Natural killer cell (primary cell): Measurements from ENCODE around the gene CAST. TPM values are rescaled to one million over a fixed set of nuclear protein-coding genes. Genes with fewer than 3 reads are reported as not detected.
"Not testable (repeated sequence)": the region's sequence is repeated elsewhere in the genome, so short reads cannot be mapped to it uniquely, and the experiment has no call there.

ENCODE experiments used
- ATAC-seq, 3 donors: fragments of 150-1000 bp in 2 of 3; fragments of 200-7000 bp in 1 of 3; cut with Tn5 transposase; 1 replicate in 1 of 3; 2 replicates in 2 of 3; pipeline ENCODE4 v1.10.0; 2021; ENCODE audit warnings: mild to moderate bottlenecking in 2 of 3, moderate library complexity in 2 of 3
- DNase-seq, 2 donors: peaks; one replicate each; pipeline versions ENCODE4 v3.0.0 to v3.0.0-alpha.2; 2013 to 2021; ENCODE audit warnings: mixed read lengths in 1 of 2
- H3K27ac ChIP-seq: one replicate; pipeline ENCODE4 v1.5.1; 2013; ENCODE audit warnings: mild to moderate bottlenecking, low read length
- H3K27me3 ChIP-seq: one replicate; pipeline ENCODE4 v1.6.1; 2013; ENCODE audit warnings: low read length; ENCODE audit not compliant: control insufficient read depth, insufficient read depth
- H3K36me3 ChIP-seq: one replicate; pipeline ENCODE4 v1.6.1; 2013; ENCODE audit warnings: low read length; ENCODE audit not compliant: control insufficient read depth, insufficient read depth
- H3K4me1 ChIP-seq: one replicate; pipeline ENCODE4 v1.6.1; 2013; ENCODE audit warnings: low read length; ENCODE audit not compliant: control insufficient read depth, insufficient read depth
- H3K4me3 ChIP-seq: one replicate; pipeline ENCODE4 v1.5.1; 2013; ENCODE audit warnings: low read length
- H3K9me3 ChIP-seq: one replicate; pipeline ENCODE4 v1.6.1; 2013; ENCODE audit warnings: low read length; ENCODE audit not compliant: control insufficient read depth, insufficient read depth
- H3K27ac Mint-ChIP-seq, 2 donors: one replicate each; pipeline ENCODE4 v1.8.0; 2022; ENCODE audit warnings: mild to moderate bottlenecking in 2 of 2, mixed read lengths in 2 of 2, moderate library complexity in 1 of 2
- H3K27me3 Mint-ChIP-seq, 2 donors: one replicate each; pipeline ENCODE4 v1.8.0; 2022; ENCODE audit warnings: low read depth in 2 of 2, mixed read lengths in 2 of 2
- H3K36me3 Mint-ChIP-seq: one replicate; pipeline ENCODE4 v1.8.0; 2022; ENCODE audit warnings: mixed read lengths
- H3K4me1 Mint-ChIP-seq, 2 donors: one replicate each; pipeline ENCODE4 v1.8.0; 2022; ENCODE audit warnings: mixed read lengths in 2 of 2
- H3K4me3 Mint-ChIP-seq: one replicate; pipeline ENCODE4 v1.8.0; 2022; ENCODE audit warnings: mild to moderate bottlenecking, moderate library complexity, mixed read lengths
- H3K9me3 Mint-ChIP-seq, 2 donors: one replicate each; pipeline ENCODE4 v1.8.0; 2022; ENCODE audit warnings: mixed read lengths in 2 of 2
- WGBS: methylation state at CpG from one replicate; pipeline ENCODE4 v1.1.7; 2013; ENCODE audit warnings: missing lambda C conversion rate; ENCODE audit not compliant: insufficient coverage; 5-methylcytosine and 5-hydroxymethylcytosine counted together
- intact Hi-C: fragments of 100-400 bp; cut with micrococcal nuclease; formaldehyde crosslinking; loops from one replicate; pipeline ENCODE4 v1.14.2; 2022
- total RNA-seq, 4 donors: library from RNA; stranded (reverse); fragments of 120-200 nt in 1 of 4; gene quantifications; one replicate each; pipeline versions ENCODE4 v1.2.3 to v1.2.4, GENCODE V29; 2013 to 2022
- TF ChIP-seq, protein P1 (sequence below): fragments of 200-600 bp; IDR thresholded peaks from one replicate; pipeline ENCODE4 v1.8.0; 2022; ENCODE audit warnings: antibody characterized with exemption

CAST gene
- total RNA-seq, 3 donors from 2014 or later (not counting 1 experiment from before 2014, with no cell fraction given) = 364 to 414 (median 376) TPM

DNA sequence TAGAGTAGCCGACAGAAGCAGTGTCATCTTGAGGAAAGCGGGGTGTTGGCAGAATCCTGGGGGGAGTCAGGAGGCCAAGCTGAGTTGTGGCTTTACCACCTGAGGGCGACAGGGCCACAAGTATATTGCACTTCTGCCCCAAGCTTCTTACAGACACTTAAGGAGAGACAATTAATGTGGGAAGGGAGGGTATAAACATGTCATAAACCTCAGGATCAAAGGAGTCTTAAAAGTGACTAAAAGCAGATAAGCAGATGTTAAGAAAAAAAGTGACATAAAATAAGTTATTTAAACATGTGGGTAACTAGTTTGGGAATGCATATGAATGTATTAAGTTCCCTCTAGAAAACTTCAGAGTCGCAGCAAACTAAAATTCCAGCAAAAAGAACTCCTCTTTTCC is 81.6 kb downstream of the CAST start:
- intact Hi-C loops = no loop called here
- Mint-ChIP-seq H3K9me3 (no peaks in the 10 kb centered on the region), H3K4me3 (no peak overlapping the region), H3K36me3 (peaks cover 42% of the 10 kb centered on the region), H3K4me1 (peaks cover 0 to 4% of the 10 kb centered on the region in 2 donors), H3K27me3 (no peaks in the 10 kb centered on the region), H3K27ac (peak overlapping the region; percentile 77 to 81)
- 100% methylated on average over 2 of the region's 4 CpGs for WGBS
- TF ChIP-seq, protein P1, sequence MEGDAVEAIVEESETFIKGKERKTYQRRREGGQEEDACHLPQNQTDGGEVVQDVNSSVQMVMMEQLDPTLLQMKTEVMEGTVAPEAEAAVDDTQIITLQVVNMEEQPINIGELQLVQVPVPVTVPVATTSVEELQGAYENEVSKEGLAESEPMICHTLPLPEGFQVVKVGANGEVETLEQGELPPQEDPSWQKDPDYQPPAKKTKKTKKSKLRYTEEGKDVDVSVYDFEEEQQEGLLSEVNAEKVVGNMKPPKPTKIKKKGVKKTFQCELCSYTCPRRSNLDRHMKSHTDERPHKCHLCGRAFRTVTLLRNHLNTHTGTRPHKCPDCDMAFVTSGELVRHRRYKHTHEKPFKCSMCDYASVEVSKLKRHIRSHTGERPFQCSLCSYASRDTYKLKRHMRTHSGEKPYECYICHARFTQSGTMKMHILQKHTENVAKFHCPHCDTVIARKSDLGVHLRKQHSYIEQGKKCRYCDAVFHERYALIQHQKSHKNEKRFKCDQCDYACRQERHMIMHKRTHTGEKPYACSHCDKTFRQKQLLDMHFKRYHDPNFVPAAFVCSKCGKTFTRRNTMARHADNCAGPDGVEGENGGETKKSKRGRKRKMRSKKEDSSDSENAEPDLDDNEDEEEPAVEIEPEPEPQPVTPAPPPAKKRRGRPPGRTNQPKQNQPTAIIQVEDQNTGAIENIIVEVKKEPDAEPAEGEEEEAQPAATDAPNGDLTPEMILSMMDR = no peak
- DNase-seq (no peak), ATAC-seq (no peak)
- Histone ChIP-seq H3K27me3 (no peaks in the 10 kb centered on the region), H3K4me1 (no peaks in the 10 kb centered on the region), H3K27ac (no peak overlapping the region), H3K4me3 (no peak overlapping the region), H3K36me3 (peaks cover 98% of the 10 kb centered on the region), H3K9me3 (no peaks in the 10 kb centered on the region)

DNA sequence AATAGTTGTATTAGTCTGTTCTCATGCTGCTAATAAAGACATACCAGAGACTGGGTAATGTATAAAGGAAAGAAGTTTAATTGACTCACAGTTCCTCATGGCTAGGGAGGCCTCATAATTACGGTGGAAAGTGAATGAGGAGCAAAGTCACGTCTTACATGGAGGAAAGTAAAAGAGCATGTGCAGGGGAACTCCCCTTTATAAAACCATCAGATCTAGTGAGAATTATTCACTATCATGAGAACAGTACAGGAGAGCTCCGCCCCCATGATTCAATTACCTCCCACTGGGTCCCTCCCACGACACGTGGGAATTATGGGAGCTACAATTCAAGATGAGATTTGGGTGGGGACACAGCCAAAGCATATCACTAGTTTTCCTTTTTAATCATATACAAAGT is 82.0 kb downstream of the CAST start:
- H3K27ac ChIP-seq, H3K27me3 ChIP-seq, H3K9me3 Mint-ChIP-seq, H3K4me3 ChIP-seq, intact Hi-C loops, ATAC-seq, H3K4me3 Mint-ChIP-seq, H3K4me1 Mint-ChIP-seq, DNase-seq, H3K4me1 ChIP-seq, H3K9me3 ChIP-seq, H3K27me3 Mint-ChIP-seq: not testable (repeated sequence)
- peak overlapping the region; percentile 77 to 81 for H3K27ac Mint-ChIP-seq
- peaks cover 46% of the 10 kb centered on the region for H3K36me3 Mint-ChIP-seq
- peaks cover 98% of the 10 kb centered on the region for H3K36me3 ChIP-seq
- WGBS = 100% methylated on average over 1 of the region's 5 CpGs

DNA sequence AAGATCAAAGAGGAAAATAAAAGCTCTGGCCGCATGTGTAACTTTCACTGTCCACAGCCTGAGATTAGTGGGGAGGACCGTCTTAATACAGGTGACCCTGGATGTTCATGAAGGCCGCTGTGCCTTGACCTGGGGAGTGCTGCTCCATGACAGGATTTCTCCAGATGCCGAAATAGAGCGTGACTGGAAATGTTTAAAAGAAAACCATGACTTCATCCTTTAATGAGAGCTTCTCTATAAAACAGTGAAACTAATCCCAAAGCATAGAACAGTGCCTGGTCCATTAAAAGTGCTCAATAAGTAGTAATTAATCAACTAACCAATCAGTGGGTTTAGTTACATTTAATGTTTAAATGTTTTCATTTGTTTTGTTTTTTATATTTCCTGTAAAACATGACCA is 82.8 kb downstream of the CAST start:
- no peaks in the 10 kb centered on the region for H3K4me1 ChIP-seq

DNA sequence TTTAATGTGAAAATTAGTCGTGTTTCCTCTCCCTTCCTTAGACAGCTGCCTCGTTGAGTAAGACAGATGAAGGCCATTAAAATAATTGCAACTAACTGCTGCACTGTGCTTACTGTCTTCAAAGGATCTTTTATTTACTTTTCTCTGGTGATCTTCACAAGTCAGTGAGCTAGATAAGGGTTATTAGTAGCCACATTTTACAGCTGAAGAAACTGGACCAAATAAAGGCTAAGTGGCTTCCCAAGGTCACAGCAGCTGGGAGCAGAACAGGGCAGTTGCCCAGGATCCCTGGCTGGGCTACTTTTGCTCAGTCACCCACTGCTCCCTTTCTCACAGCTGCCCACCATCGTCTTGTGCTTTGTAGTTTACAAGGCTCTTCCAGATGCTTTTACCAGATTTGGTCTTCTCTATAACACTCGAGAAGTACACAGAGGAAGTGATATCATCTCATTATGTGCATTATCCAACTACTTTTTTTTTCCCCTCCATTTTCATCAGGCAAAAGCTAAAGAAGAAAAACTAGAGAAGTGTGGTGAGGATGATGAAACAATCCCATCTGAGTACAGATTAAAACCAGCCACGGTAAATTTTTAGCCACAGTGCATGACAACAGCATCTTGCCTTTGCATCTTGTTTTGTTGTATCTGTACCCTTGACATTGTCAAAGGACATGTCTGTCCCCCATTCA is 83.8 kb downstream of the CAST start:
- H3K27ac ChIP-seq = no peak overlapping the region
- TF ChIP-seq, protein P1 = no peak
- no peak for ATAC-seq
- no peak overlapping the region for H3K4me3 ChIP-seq
- H3K4me3 Mint-ChIP-seq = no peak overlapping the region
- H3K27ac Mint-ChIP-seq = peak overlapping the region; percentile 35 to 81
- H3K4me1 ChIP-seq = no peaks in the 10 kb centered on the region
- no peak for DNase-seq
- WGBS = 80% methylated on average over 5 of the region's 5 CpGs
- peaks cover 99% of the 10 kb centered on the region for H3K36me3 ChIP-seq
- H3K27me3 ChIP-seq = no peaks in the 10 kb centered on the region
- H3K9me3 ChIP-seq = no peaks in the 10 kb centered on the region
- H3K9me3 Mint-ChIP-seq = no peaks in the 10 kb centered on the region
- peaks cover 3 to 4% of the 10 kb centered on the region in 2 donors for H3K4me1 Mint-ChIP-seq
- peaks cover 46% of the 10 kb centered on the region for H3K36me3 Mint-ChIP-seq
- intact Hi-C loops = no loop called here
- no peaks in the 10 kb centered on the region for H3K27me3 Mint-ChIP-seq

More for the DNA sequence above, 82.8 kb downstream of the CAST start:
- ATAC-seq (no peak), DNase-seq (no peak)
- intact Hi-C loops = no loop called here
- Mint-ChIP-seq H3K36me3 (peaks cover 48% of the 10 kb centered on the region), H3K4me1 (peaks cover 0 to 4% of the 10 kb centered on the region in 2 donors), H3K9me3 (no peaks in the 10 kb centered on the region), H3K27me3 (no peaks in the 10 kb centered on the region), H3K4me3 (no peak overlapping the region), H3K27ac (peak overlapping the region; percentile 77 to 81)
- H3K9me3 ChIP-seq = no peaks in the 10 kb centered on the region
- no peaks in the 10 kb centered on the region for H3K27me3 ChIP-seq
- H3K36me3 ChIP-seq = peaks cover 98% of the 10 kb centered on the region
- H3K27ac ChIP-seq = no peak overlapping the region
- WGBS = 97% methylated on average over 5 of the region's 5 CpGs
- no peak overlapping the region for H3K4me3 ChIP-seq
- TF ChIP-seq, protein P1 = no peak
